ENCODE data around the gene GLT1D1. TPM values are rescaled to one million over a fixed set of nuclear protein-coding genes. Genes with fewer than 3 reads are reported as not detected.

GLT1D1 gene
- total and polyA plus RNA-seq, 2 donors (not counting 3 experiments of a cell fraction or from before 2014, with no cell fraction given), result not detected

- intact Hi-C loops (cut with micrococcal nuclease), result loop anchor here (1.0 kb wide), 1 partner anchor 16 kb away; no protein-coding TSS in a partner anchor
- POLR2A ChIA-PET, result no interaction called here
- Histone ChIP-seq H3K27me3 (ENCODE audit: control insufficient read depth in 2 of 2, insufficient read depth in 2 of 2, low read length in 2 of 2) (no peaks in the 10 kb centered on the region), H3K9me3 (replicated peaks; ENCODE audit: control insufficient read depth, insufficient read depth, low read length) (no peaks in the 10 kb centered on the region), H3K9me1 (replicated peaks; ENCODE audit: control insufficient read depth, extremely low read depth, insufficient read depth, low read length) (no peaks in the 10 kb centered on the region), H3K4me3 (replicated peaks in 1 of 3; ENCODE audit: insufficient read depth in 1 of 3, low read depth in 1 of 3, low read length in 3 of 3) (no peak overlapping the region), H3K27ac (ENCODE audit: insufficient read depth, low read depth, low read length) (no peak overlapping the region), H2AFZ (ENCODE audit: low read depth, low read length) (no peak overlapping the region), H4K20me1 (replicated peaks; ENCODE audit: control insufficient read depth, extremely low read depth, insufficient read depth, low read length) (no peaks in the 10 kb centered on the region), H3K4me2 (ENCODE audit: insufficient read depth, low read length) (no peak overlapping the region), H3K9ac (replicated peaks; ENCODE audit: extremely low read depth, insufficient read depth, low read length) (no peak overlapping the region), H3K4me1 (ENCODE audit: control insufficient read depth, extremely low read depth, insufficient read depth, low read length) (peaks cover 3% of the 10 kb centered on the region), H3K79me2 (ENCODE audit: control insufficient read depth, insufficient read depth, low read length) (peaks cover 93% of the 10 kb centered on the region), H3K36me3 (ENCODE audit: control insufficient read depth in 2 of 2, extremely low read depth in 1 of 2, insufficient read depth in 2 of 2, low read length in 2 of 2) (peaks cover 2 to 13% of the 10 kb centered on the region in 2 experiments)
- CTCF ChIA-PET, result interaction anchor here (1.1 kb wide), 1 partner anchor 19 kb away, joined by 4 read pairs; no protein-coding TSS in a partner anchor
- FAIRE-seq (no peak), DNase-seq (ENCODE audit: low read depth, low spot score) (no peak)
- TF ChIP-seq, protein P1, sequence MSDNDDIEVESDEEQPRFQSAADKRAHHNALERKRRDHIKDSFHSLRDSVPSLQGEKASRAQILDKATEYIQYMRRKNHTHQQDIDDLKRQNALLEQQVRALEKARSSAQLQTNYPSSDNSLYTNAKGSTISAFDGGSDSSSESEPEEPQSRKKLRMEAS (IDR thresholded peaks at IDR 0.05; ENCODE audit: insufficient read depth, insufficient read length), result no peak
- no peak for TF ChIP-seq GATA2 (IDR thresholded peaks at IDR 0.05; ENCODE audit: insufficient read depth, insufficient read length, low read depth, low read length)
- TF ChIP-seq FOS (IDR thresholded peaks at IDR 0.05; ENCODE audit: borderline replicate concordance, insufficient read depth, low read length), result no peak
- no peak for TF ChIP-seq EZH2 (IDR thresholded peaks at IDR 0.05; ENCODE audit: borderline replicate concordance, low read depth, low read length, severe bottlenecking)
- TF ChIP-seq JUN (IDR thresholded peaks at IDR 0.05; ENCODE audit: borderline replicate concordance, insufficient read depth, insufficient read length, low read depth), result no peak
- no TSS peak for BruUV-seq (replicated peaks)
- dilution Hi-C loops (cut with MboI; ENCODE audit: extremely low pct_ligation_motif_present, low sequenced_read_pairs), result no loop called here
These were observed 35.9 kb upstream of the GLT1D1 start for GRCh38 chr12:128817111-128818015.

All from endothelial cell of umbilical vein (primary cell).